Neuron (in vitro differentiated cells): ENCODE measurements around the gene MTARC1.

Source experiments
- H2AFZ ChIP-seq: one replicate; pipeline ENCODE4 v1.6.1; 2013; ENCODE audit warnings: low read depth, mild to moderate bottlenecking, inconsistent platforms, low read length, moderate library complexity
- H3K27me3 ChIP-seq: one replicate; pipeline ENCODE4 v1.6.1; 2013; ENCODE audit warnings: low read length; ENCODE audit not compliant: insufficient read depth
- H3K36me3 ChIP-seq: one replicate; pipeline ENCODE4 v1.6.1; 2013; ENCODE audit warnings: low read length; ENCODE audit not compliant: insufficient read depth
- H3K4me1 ChIP-seq: one replicate; pipeline ENCODE4 v1.6.1; 2013; ENCODE audit warnings: low read length; ENCODE audit not compliant: insufficient read depth
- H3K4me3 ChIP-seq: 2 replicates; pipeline ENCODE4 v1.5.1; 2013; ENCODE audit warnings: mild to moderate bottlenecking, low read length, moderate library complexity
- H3K9me3 ChIP-seq: one replicate; pipeline ENCODE4 v1.6.1; 2013; ENCODE audit warnings: low read length

Gene MTARC1

GRCh38 chr1:220776720-220777326 is 9.9 kb upstream of the MTARC1 start:
- no peak overlapping the region for H2AFZ ChIP-seq
- H3K27me3 ChIP-seq, result no peaks in the 10 kb centered on the region
- H3K4me1 ChIP-seq, result peaks cover 2% of the 10 kb centered on the region
- no peak overlapping the region for H3K4me3 ChIP-seq
- H3K36me3 ChIP-seq, result no peaks in the 10 kb centered on the region
- H3K9me3 ChIP-seq, result no peaks in the 10 kb centered on the region

DNA sequence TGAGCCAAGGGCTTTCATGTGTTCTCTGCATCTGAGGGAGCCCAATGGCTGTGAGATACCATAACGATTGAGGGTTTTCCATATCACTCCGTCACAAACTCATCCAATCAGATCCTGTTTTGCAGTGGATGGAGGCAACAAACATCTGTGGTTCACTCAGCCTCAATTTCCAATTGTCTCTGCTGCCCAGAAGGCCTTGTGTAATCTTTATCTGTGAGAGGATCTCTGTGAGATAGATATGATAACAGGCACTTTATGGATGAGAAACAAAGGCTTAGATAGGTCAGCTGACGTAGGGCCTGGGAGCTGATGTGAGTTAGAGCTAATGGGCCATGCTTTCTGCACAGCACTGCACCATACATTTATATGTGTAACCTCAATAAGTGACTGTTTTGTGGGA is 3.3 kb upstream of the MTARC1 start:
- no peak overlapping the region for H3K4me3 ChIP-seq
- H3K36me3 ChIP-seq, result no peaks in the 10 kb centered on the region
- H3K27me3 ChIP-seq, result no peaks in the 10 kb centered on the region
- no peaks in the 10 kb centered on the region for H3K9me3 ChIP-seq
- H2AFZ ChIP-seq, result no peak overlapping the region
- H3K4me1 ChIP-seq, result no peaks in the 10 kb centered on the region

DNA sequence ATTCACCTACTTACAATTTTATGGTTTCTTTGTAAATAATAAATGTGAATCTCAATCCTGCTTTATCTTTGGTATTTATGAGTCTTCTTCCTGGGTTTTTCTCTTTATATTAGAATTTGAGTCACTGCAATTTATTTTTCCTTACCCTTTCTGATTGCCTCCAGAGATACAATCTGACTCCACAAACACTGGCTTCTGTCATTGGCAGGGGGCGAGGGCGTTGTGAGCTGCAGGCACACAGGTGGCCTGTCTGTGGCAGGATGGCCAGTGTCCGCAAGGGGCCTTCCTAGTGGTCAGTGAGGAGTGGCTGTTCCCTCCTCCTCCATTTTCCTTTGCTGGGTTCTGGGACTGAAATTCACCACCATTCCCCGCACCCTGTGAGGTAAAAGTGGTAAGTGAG is 2.0 kb upstream of the MTARC1 start:
- H3K4me3 ChIP-seq, result no peak overlapping the region
- no peaks in the 10 kb centered on the region for H3K27me3 ChIP-seq
- H3K36me3 ChIP-seq, result no peaks in the 10 kb centered on the region
- H3K9me3 ChIP-seq, result no peaks in the 10 kb centered on the region
- no peaks in the 10 kb centered on the region for H3K4me1 ChIP-seq
- H2AFZ ChIP-seq, result no peak overlapping the region

DNA sequence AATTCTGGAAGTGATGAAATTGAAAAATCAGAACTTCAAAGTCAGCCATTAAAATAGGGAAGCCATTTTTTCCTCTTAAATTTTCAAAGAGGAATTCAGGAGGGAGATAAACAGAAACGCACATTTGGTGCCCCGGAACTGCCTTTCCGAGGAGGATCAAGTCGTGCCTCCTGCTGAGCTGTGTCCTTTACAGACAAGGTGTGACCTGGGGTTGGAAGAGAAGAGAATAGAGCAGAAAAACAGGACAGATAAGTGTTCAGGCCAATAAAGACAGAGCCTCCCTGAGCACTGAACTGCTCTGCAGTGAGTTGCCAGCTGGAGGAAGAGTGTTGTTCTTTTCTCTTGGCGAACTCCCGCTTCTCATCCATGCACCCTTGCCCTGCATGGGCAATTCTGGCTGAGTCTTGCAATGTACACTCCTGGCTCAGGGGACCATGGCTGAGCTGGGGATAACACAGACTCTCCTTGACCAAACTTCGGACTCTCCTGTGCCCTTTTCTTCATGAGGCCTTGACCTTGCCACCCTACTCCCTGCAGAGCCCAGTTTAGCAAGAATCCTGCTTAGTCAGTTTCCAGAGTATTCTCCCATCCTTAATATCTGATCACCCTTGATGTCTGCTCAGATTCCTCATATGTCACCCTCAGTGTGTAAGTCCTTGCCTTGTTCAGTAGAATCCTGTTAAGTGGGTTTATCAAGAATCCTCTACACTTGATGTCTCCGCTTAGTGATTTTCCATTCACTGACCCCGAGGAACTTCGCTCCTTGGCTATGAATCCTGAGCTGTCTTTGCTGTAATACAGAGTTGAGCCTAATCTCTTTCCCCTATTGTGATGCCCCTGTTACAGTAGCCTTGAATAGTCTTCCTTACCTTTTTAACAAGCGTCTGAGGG is 1.3 kb upstream of the MTARC1 start:
- Histone ChIP-seq H3K4me1 (no peaks in the 10 kb centered on the region), H3K9me3 (no peaks in the 10 kb centered on the region), H3K27me3 (no peaks in the 10 kb centered on the region), H2AFZ (no peak overlapping the region), H3K36me3 (no peaks in the 10 kb centered on the region), H3K4me3 (no peak overlapping the region)

DNA sequence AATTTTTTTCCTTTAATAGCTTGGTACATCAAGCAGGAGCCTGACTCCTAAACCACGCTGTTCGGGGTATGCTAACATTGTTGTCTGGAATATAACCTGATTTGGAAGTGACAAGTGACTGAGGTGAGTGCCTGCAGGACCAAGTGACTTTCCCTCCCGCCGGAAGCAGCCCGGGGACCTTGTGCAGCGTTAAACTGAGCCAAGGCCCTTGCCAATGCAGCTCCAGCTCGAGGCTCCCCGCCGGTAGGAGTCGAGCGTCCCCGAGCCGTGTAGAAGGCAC is 716 bp upstream of the MTARC1 start:
- Histone ChIP-seq H3K27me3 (no peaks in the 10 kb centered on the region), H3K36me3 (no peaks in the 10 kb centered on the region), H3K4me1 (no peaks in the 10 kb centered on the region), H3K9me3 (no peaks in the 10 kb centered on the region), H3K4me3 (peak overlapping the region; percentile 54), H2AFZ (no peak overlapping the region)

- no peaks in the 10 kb centered on the region for H3K27me3 ChIP-seq
- H2AFZ ChIP-seq, result peak overlapping the region; percentile 95
- H3K4me1 ChIP-seq, result no peaks in the 10 kb centered on the region
- peak overlapping the region; percentile 54 for H3K4me3 ChIP-seq
- H3K9me3 ChIP-seq, result no peaks in the 10 kb centered on the region
- H3K36me3 ChIP-seq, result no peaks in the 10 kb centered on the region
These were observed 431 bp downstream of the MTARC1 start for GRCh38 chr1:220787069-220787619.

GRCh38 chr1:220788900-220789299 is 2.2 kb downstream of the MTARC1 start:
- H3K4me1 ChIP-seq, result no peaks in the 10 kb centered on the region
- H3K36me3 ChIP-seq, result no peaks in the 10 kb centered on the region
- no peak overlapping the region for H3K4me3 ChIP-seq
- no peaks in the 10 kb centered on the region for H3K27me3 ChIP-seq
- H2AFZ ChIP-seq, result no peak overlapping the region
- no peaks in the 10 kb centered on the region for H3K9me3 ChIP-seq

DNA sequence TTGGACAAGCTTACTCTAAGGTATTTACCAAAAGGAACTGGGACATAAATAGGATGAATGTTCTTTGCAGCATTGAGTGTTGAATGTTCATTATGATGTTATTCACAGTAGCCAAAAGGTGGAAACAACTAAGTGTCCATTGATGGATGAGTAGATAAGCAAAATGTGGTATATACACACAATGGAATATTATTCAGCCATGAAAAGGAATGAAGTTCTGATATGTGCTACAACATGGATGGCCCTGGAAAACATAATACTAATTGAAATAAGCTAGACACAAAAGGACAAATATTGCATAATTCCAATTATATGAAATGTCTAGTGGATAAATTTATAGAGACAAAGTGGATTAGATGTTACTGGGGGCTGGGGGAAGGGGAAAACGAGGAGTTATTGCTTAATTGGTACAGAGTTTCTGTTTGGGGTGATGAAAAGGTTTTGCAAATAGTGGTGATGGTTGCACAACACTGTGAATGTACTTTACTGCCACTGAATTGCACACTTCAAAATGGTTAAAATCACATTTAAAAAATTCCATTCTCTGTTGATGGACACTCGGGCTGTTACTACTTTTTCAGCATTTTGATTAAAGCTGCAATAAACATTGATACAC is 2.9 kb downstream of the MTARC1 start:
- no peaks in the 10 kb centered on the region for H3K27me3 ChIP-seq
- no peak overlapping the region for H2AFZ ChIP-seq
- no peaks in the 10 kb centered on the region for H3K36me3 ChIP-seq
- H3K9me3 ChIP-seq, result no peaks in the 10 kb centered on the region
- H3K4me3 ChIP-seq, result no peak overlapping the region
- H3K4me1 ChIP-seq, result no peaks in the 10 kb centered on the region

GRCh38 chr1:220791285-220791684 is 4.6 kb downstream of the MTARC1 start:
- Histone ChIP-seq H3K9me3 (no peaks in the 10 kb centered on the region), H3K4me3 (no peak overlapping the region), H2AFZ (no peak overlapping the region), H3K27me3 (no peaks in the 10 kb centered on the region), H3K4me1 (no peaks in the 10 kb centered on the region), H3K36me3 (no peaks in the 10 kb centered on the region)

DNA sequence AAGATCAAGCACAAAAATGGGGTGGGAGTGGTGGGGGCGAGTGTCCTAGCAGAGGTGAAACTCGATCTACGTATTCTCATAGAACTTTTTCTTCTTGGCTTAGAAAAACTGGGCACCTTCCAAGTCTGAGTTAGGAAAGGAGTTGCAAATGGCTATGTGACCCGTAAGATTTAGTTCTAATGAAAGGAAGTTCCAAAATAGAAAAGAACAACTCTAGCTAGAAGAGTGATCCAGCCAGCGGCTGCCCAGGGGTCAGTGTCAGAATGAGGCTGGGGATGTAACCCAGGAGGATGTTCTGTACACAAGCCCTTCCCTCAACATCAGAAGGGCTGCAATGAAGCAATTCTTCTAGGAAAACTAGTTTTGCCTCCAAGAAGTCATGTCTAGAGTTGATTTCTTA is 5.2 kb downstream of the MTARC1 start:
- H3K4me1 ChIP-seq, result no peaks in the 10 kb centered on the region
- no peaks in the 10 kb centered on the region for H3K36me3 ChIP-seq
- H3K4me3 ChIP-seq, result no peak overlapping the region
- no peaks in the 10 kb centered on the region for H3K9me3 ChIP-seq
- H3K27me3 ChIP-seq, result no peaks in the 10 kb centered on the region
- no peak overlapping the region for H2AFZ ChIP-seq

GRCh38 chr1:220796530-220796929 is 9.8 kb downstream of the MTARC1 start:
- Histone ChIP-seq H3K27me3 (no peaks in the 10 kb centered on the region), H3K4me3 (no peak overlapping the region), H3K4me1 (no peaks in the 10 kb centered on the region), H2AFZ (no peak overlapping the region), H3K9me3 (no peaks in the 10 kb centered on the region), H3K36me3 (peaks cover under 1% of the 10 kb centered on the region)

DNA sequence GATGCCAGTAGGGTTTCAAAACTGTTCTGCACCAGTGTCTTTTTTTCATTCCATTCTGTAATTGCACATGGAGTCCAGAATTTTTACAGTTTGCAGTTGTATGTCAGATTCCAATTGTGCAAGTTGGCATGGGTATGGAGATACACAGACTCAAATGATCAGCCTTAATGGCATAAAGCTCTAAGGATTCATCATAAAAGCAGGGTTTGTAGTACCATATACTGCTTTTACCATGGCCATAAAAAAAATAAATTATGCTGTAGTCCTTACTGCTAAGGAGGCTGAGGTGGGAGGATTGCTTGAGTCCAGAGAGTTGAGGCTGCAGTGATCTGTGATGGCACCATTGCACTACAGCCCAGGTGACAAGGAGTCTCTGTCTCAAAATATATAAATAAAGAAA is 10.3 kb downstream of the MTARC1 start:
- Histone ChIP-seq H3K36me3 (peaks cover 2% of the 10 kb centered on the region), H3K4me3 (no peak overlapping the region), H3K4me1 (no peaks in the 10 kb centered on the region), H3K27me3 (no peaks in the 10 kb centered on the region), H3K9me3 (no peaks in the 10 kb centered on the region), H2AFZ (no peak overlapping the region)

GRCh38 chr1:220797553-220797952 is 10.8 kb downstream of the MTARC1 start:
- Histone ChIP-seq H3K27me3 (no peaks in the 10 kb centered on the region), H3K4me1 (no peaks in the 10 kb centered on the region), H2AFZ (no peak overlapping the region), H3K9me3 (no peaks in the 10 kb centered on the region), H3K36me3 (peaks cover 2% of the 10 kb centered on the region), H3K4me3 (no peak overlapping the region)
